ENCODE data around the gene RAB12.
A peak's percentile ranks its signal among the peaks of the same experiment; 100 is the strongest.

DNA sequence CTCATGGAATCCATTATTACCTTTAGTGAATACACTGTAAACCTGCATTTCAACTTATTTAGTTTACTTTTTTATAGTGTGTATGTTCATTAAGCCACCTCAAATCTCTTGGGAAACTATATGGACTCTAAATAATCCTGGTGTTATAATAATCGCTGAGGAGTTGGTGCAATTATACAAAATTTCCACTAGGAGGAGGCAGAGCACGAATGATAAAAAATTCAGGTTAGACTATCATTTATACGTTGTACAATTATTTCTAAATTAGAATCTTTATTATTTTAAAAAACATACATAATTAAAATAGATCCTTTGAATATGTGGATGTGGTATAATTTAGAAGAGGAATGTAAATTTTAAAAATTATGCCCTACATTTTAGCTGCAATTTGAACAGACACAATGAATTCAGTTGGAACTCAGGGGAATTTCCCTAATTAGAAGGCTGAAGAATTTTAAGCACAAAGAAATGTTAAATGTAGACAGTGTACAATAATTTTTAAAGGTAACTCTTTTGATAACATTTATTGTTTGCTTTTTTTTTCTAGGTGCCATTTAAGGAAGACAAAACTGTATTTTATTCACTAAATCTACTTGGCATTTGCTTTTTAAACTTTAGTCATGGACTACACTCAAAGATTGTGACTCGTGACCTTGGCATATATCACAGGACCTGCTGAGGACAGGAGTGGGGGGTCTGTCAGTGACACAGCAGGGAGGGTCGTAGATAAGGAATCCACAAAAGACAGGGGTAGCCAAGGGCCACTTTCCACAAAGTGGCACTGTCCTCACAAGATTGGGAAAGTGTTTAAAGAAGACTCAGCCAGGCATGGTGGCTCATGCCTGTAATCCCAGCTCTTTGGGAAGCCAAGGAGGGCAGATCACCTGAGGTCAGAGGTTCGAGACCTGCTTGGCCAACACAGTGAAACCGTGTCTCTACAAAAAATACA lies 45.5 kb downstream of the RAB12 start:
- TF ChIP-seq, protein P1, sequence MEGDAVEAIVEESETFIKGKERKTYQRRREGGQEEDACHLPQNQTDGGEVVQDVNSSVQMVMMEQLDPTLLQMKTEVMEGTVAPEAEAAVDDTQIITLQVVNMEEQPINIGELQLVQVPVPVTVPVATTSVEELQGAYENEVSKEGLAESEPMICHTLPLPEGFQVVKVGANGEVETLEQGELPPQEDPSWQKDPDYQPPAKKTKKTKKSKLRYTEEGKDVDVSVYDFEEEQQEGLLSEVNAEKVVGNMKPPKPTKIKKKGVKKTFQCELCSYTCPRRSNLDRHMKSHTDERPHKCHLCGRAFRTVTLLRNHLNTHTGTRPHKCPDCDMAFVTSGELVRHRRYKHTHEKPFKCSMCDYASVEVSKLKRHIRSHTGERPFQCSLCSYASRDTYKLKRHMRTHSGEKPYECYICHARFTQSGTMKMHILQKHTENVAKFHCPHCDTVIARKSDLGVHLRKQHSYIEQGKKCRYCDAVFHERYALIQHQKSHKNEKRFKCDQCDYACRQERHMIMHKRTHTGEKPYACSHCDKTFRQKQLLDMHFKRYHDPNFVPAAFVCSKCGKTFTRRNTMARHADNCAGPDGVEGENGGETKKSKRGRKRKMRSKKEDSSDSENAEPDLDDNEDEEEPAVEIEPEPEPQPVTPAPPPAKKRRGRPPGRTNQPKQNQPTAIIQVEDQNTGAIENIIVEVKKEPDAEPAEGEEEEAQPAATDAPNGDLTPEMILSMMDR (IDR thresholded peaks at IDR 0.05) = peak; percentile 28 to 77 (median 66)
- TF ChIP-seq POLR2AphosphoS5 (IDR thresholded peaks at IDR 0.05) (no peak), POLR2A (IDR thresholded peaks at IDR 0.05) (no peak)

Measured in upper lobe of left lung (tissue), 4 donors.